DMS153 treated with DMSO at 0.1 percent for 48 hours (cell line): ENCODE data around the gene VPS51.

Source experiments
- DNase-seq: peaks from one replicate; lab custom pipeline; 2025; ENCODE audit not compliant: unreplicated experiment; lab: John Stamatoyannopoulos, UW

Gene VPS51

DNA sequence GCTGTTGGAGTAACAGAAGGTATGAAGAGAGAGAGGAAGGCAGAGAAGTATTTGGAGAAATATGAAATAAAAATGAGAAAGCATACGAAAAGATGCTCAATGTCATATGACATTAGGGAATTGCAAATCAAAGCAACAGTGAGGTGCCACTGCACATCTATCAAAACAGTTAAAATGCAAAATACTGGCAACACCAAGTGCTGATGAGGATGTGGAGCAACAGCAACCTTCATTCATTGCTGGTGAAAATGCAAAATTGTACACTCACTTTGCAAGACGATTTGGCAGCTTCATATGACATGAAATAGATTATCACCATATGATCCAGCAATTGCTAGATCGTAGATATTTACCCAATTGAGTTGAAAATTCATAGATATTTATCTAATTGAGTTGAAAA, 64.6 kb downstream of the VPS51 start:
- no peak for DNase-seq
